ENCODE results near the gene SPOP.

SPOP gene

GRCh38 chr17:49582789-49583188 lies 95.1 kb downstream of the SPOP start:
- DNase-seq: peak; percentile 43

- no peak for DNase-seq
These were observed 95.7 kb downstream of the SPOP start for GRCh38 chr17:49582055-49582722.

DNA sequence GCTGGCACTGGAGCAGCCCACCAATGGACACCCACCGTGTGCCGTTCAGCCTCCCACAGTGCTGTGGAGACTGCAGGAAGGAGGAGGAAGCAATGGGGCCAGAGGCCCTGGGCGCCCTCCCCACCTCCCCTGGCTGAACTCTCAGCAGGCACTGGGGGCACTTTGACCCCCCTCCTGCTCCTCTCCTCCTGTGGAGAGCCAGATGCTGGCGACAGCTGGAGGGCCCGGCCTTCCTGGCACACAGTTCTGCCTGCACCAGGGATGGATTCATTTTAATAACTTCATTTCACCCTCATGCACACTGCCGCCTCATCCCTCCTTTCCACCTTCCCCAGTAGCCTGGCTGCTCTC lies 96.3 kb downstream of the SPOP start:
- DNase-seq: no peak

GRCh38 chr17:49580981-49581647 lies 96.8 kb downstream of the SPOP start:
- DNase-seq: no peak

GRCh38 chr17:49580055-49580721 lies 97.7 kb downstream of the SPOP start:
- no peak for DNase-seq

DNA sequence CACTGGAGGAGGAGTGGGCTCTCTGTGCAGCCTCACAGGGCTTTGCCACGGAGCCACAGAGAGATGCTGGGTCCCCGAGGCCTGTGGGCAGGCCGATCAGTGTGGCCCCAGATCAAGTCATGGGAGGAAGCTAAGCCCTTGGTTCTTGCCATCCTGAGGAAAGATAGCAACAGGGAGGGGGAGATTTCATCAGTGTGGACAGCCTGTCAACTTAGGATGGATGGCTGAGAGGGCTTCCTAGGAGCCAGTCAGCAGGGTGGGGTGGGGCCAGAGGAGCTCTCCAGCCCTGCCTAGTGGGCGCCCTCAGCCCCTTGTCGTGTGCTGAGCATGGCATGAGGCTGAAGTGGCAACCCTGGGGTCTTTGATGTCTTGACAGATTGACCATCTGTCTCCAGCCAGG lies 98.4 kb downstream of the SPOP start:
- DNase-seq: no peak

DNA sequence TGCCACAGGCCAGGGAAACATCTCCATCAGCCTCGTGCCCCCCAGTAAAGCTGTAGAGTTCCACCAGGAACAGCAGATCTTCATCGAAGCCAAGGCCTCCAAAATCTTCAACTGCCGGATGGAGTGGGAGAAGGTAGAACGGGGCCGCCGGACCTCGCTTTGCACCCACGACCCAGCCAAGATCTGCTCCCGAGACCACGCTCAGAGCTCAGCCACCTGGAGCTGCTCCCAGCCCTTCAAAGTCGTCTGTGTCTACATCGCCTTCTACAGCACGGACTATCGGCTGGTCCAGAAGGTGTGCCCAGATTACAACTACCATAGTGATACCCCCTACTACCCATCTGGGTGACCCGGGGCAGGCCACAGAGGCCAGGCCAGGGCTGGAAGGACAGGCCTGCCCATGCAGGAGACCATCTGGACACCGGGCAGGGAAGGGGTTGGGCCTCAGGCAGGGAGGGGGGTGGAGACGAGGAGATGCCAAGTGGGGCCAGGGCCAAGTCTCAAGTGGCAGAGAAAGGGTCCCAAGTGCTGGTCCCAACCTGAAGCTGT lies 98.9 kb downstream of the SPOP start:
- DNase-seq: no peak

DNA sequence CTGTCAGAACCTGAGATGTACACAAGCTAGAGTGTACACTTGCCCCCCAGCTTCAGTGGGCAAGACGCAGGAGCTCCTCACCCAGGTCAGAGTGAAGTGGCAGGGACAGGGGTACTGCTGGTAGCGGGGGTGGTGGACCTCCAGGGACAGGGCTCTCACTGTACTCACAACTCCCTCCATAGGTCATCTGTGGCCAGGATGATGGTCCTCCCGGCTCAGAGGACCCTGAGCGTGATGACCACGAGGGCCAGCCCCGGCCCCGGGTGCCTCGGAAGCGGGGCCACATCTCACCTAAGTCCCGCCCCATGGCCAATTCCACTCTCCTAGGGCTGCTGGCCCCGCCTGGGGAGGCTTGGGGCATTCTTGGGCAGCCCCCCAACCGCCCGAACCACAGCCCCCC lies 99.5 kb downstream of the SPOP start:
- DNase-seq: no peak

DNA sequence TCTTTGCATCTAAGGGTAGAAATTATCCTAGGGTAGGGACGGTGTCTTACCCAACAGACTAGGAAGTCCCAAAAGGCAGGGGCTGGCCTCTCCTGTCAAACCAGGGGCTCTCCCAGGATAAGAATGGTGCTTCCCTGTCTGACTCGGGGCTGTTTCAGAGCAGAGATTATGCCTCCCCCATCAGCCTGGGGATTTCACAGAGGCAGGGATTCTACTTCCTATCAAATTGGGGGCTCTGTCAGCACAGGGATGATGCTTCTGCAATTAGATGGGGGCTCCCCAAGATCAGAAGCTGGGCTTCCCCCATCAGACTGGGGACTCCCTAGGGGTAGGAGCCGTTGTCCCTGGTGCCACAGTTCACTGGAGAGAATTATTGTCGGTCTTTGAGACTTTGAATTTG lies 99.9 kb downstream of the SPOP start:
- no peak for DNase-seq

- DNase-seq: no peak
These were observed 100.3 kb downstream of the SPOP start for GRCh38 chr17:49577650-49577934.

DNA sequence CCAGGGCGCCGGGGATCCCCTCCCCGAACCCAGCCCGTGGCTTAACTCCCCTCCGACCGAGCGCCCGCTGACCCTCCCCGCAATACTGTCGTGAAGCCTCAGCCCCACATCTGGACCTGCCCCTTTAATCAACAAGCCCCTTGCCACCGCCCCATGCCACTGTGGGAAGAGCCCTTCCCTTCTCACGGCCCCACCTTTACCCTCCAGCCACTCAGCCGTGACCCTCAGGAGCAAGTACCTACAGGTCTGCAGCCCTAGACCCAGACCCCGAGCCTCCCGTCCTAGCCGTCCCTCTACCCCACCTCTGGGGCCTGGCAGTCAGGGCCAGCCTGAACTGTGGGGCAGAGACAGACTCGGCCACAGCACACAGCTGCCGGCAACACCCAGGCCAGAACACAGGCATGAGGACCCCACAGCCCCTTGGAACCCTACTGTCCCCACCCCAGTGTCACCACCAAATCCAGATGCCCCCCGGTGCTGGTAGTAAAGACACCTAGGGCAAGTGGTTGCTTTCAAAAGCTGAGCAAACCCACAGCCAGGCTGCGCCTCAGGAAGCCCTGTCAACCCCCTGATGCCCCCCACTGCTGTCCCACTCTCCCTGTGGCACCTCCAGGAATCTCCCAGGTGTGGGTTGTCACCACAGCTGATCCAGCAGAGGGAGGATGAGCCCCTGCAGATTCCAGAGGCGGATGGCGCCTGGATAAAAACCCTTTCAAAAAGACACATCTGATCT lies 100.8 kb downstream of the SPOP start:
- no peak for DNase-seq

- peak; percentile 34 for DNase-seq
These were observed 101.6 kb downstream of the SPOP start for GRCh38 chr17:49576088-49576916.

- peak; percentile 32 for DNase-seq
These were observed 102.2 kb downstream of the SPOP start, which contains the start of gene NXPH3 for GRCh38 chr17:49575679-49576087. Gene NXPH3 (plus strand): TSS chr17:49575871. CDS start chr17:49576220, 349 bp downstream.

DNA sequence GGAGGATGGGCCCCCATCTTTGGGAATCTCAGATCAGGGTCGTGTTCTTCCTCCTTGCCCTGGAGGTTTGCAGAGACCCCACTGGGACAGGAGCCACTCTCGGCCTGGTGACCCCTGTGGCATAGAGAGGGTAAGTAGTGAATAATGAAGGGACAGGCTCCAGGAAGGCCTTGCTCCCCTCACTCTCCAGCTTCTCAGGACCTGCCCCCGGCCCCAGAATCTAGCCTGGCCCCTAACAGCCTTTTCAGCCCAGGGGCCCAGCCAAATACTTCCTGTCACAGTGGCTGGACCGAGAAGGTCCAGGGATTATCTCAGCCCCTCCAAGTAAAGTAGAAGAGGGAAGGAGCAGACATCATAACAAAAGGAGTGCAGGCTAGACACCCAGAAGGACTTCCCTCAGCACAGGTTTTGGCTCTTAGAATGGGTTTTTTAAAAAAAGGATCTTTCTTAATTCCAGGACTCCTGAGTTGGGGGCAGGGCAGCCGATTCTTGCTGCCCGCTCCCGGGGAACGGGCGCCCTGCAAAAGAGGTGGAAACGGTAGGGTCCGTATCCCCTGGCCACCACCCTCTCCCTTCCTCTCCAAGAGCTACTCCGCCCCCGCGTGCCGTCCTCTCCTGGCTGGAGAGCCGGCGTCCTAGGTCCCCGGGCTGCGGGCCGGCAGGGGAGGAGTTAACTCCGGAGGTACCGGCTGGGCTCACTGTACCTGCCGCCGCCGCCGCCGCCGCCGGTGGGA lies 102.8 kb downstream of the SPOP start:
- DNase-seq: no peak

DNA sequence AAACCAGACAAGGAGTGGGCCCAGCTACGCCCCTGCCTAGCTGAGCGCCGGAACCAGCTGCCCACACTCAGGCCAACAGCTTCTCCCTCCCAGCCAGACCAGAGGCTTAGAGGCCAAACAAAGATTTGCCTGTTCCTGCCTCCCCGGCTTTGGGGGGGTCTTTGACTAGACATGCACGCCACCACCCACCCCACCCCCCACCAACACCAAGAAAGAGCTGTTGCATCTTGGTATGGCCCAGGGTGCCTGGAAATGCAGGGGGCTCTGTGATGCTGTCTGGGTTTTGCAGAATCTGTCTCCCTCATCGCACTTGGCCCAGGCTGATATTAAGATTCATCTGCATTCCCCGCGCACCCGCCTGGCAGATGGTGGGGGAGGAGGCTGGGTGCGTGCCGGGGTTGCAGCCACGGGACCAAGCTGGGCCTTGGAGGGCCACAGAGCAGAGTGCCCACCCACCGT lies 103.5 kb downstream of the SPOP start:
- no peak for DNase-seq

DNA sequence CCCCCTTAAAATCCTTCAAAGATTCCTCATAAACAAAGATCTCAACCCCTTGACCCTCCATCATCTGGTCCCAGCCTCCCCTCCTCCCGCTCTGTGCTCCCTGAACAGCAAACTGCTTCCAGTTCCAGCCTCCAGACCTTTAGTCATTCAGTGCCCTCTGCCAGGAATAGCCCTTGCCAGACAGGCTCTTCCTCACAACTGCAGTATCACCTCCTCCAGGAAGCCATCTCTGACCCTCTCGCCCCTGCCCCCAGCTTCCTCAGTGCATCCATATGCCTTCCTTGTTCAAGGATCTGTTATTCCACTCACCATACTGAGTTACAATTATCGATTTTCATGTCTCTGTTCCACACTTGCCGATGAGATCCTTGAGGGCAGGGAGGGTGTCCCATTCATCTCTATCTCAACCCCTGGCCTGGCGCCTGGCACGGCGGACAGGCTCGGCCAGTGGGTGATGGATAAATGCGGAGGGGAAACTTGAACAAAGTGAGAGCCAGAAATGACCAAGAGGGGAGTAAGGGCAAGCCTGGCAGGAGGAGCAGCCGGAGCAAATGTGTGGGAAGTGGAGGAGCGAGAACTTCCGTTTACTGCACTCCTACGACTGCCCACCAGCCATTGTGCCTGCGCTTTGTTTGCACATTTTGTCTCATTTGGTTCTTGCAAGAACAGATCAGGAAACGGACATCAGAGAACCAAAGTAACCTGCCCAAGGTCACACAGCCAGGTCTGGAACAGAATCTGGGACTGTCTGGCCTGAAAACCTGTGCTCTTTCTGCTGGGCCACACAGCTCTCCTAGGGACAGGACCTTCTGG lies 104.2 kb downstream of the SPOP start:
- DNase-seq: no peak

GRCh38 chr17:49572806-49573420 lies 105.0 kb downstream of the SPOP start:
- no peak for DNase-seq

DNA sequence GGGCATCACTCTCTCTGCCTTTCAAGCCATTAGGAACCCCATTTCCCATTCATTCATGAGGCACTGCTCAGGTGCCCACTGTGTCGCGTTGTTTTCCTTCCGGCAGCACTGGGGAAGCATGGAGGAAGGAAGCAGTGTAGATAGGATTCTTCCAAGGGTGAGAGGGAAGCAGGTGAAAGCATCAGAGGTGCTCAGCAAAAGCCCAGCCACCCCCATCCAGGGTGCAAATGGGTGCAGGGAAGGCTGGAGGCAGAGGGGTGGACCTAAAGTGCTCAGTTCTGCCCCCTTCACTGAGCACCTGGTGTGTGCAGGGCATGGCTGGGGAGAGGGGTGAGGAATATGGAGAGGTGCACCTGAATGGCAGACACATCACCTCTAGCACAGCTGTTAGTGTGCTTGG lies 105.7 kb downstream of the SPOP start:
- DNase-seq: no peak

GRCh38 chr17:49571764-49572163 lies 106.1 kb downstream of the SPOP start:
- no peak for DNase-seq

GRCh38 chr17:49571283-49571682 lies 106.6 kb downstream of the SPOP start:
- no peak for DNase-seq

Measured in fibroblast of skin of right biceps (primary cell).